AG09319 (cell line): ENCODE results near the gene ATG7.

Experiments used
- DNase-seq: peaks from one replicate; pipeline ENCODE4 v3.0.0-alpha.2; 2010; ENCODE audit warnings: low read depth; ENCODE audit errors: extremely low read depth
- TF ChIP-seq, protein P1 (sequence below): IDR thresholded peaks from 2 replicates; pipeline ENCODE4 v1.5.1; 2011; ENCODE audit warnings: low read depth, mild to moderate bottlenecking, inconsistent platforms, low read length, moderate library complexity

The ATG7 gene

DNA sequence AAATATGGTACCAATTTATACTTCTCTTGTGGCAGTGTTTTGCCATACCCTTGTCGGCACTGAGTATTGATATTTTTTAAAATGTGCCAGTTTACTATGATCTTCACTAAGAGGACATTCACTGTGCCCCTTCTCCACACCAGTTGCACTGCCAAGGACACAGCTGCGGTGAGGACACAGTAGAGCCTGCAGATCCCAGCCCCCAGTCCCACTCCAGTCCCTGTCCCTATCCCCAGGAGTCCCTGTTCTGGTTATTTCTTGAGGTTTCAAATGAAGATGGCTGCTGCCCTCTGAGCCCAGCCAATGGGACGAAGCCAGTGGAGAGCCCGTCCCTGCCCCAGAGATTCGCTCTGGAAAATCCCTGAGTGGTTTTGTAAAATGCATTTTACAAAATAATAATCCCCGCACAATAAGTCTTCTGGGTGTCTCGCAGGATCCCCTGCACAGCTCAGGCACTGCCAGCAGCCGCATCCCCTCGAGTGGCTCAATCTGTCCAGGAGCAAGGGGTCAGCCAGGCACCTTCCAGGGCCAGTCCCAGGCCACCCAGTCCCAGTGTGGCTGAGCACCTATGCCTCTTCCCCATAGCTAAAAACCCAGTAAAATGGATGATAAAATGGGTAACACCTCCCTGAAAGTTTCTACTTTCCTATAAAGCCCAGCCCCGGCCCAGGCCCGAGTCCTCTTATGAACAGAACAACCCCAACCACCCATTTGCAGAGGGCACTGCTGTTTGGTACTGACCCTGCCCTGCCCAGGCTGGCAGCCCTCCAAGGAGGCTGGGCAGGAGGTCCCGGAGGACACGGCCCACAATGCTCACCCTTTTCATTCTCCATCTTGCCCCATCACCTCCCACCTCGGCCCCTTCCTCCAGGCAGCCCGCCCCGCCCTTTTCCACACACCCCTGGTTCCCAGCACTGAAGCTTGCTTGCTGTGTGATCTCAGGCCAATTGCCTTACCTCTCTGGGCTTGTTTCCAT is 280.4 kb downstream of the ATG7 start:
- TF ChIP-seq, protein P1, sequence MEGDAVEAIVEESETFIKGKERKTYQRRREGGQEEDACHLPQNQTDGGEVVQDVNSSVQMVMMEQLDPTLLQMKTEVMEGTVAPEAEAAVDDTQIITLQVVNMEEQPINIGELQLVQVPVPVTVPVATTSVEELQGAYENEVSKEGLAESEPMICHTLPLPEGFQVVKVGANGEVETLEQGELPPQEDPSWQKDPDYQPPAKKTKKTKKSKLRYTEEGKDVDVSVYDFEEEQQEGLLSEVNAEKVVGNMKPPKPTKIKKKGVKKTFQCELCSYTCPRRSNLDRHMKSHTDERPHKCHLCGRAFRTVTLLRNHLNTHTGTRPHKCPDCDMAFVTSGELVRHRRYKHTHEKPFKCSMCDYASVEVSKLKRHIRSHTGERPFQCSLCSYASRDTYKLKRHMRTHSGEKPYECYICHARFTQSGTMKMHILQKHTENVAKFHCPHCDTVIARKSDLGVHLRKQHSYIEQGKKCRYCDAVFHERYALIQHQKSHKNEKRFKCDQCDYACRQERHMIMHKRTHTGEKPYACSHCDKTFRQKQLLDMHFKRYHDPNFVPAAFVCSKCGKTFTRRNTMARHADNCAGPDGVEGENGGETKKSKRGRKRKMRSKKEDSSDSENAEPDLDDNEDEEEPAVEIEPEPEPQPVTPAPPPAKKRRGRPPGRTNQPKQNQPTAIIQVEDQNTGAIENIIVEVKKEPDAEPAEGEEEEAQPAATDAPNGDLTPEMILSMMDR: no peak
- DNase-seq: no peak

DNA sequence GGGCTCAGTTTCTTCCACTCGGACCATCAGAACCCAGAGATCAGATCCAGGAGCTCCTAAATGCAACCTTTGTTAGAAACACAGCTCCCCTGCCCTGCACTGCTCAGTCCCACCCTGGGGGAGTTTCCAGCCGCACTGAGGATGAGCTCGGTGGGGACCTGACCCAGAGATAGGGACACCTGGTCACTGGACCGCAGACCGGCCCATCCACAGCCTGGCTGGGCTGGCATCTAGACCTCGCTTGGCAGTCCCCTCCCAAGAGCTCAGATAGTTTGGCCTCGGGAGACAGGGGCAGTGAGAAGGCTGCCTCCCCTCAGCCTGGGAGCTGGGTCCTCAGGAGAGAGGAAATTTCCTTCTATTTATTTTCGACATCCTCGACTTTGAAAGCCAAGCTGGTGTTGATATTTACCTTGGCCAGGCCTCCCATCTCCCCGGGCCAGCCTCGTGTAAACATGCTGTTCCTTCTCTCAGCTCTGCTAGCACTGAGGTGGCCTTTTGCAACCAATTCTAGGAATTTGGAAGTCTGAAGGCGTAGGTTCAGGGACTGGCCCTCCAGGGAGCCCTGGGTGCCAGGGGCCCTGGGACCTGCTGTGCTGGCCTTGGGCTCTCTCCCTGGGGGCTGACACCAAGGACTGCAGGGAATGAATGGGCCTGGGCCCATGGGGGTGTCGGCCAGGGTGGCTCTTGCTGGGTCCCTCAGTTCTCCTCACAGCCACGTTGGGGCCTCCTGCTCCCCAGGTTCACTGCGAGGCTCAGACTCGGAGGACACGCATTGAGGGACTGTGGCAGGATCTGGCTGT is 281.4 kb downstream of the ATG7 start:
- TF ChIP-seq, protein P1: no peak
- DNase-seq: no peak

- TF ChIP-seq, protein P1: no peak
- no peak for DNase-seq
These were observed 282.0 kb downstream of the ATG7 start for GRCh38 chr3:11554236-11554610.

GRCh38 chr3:11554666-11555065 is 282.5 kb downstream of the ATG7 start:
- DNase-seq: no peak
- TF ChIP-seq, protein P1: no peak

- TF ChIP-seq, protein P1: no peak
- no peak for DNase-seq
These were observed 283.1 kb downstream of the ATG7 start for GRCh38 chr3:11555211-11555782.

DNA sequence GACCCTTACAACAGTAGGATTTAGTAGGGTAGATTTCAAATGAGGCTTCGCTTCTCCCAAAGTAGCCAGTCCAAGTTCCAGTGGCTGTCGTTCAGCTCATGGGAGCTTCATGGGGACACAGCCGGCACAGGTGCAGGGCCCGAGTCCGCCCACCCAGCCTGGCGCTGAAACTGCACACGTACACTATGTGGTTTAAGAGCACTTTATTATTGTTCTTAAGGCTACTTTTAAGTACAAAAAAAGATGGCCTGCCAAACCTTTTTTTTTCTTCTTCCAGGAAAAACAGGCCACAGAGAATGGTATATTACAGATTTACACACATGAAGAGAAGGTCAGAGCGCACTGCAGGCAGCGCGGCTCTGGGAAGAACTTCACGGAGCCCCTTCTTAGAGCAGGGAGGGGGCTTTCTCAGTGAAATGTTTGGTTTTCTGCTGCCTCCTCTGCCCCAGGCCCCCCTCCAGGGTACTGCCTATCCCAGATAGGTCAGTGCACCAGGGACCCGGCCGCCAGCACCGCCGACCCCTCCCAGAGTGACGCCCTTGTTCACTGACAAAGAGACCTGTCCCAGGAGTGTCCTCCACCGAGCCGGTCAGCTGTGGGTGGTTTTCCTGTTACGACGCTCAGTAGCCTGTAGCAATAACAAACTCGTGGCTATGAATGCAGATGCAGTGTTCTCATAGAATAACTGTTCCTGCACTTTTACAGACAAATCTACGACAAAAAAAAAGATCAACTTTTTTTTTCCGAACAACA is 283.9 kb downstream of the ATG7 start:
- no peak for DNase-seq
- TF ChIP-seq, protein P1: no peak
